ENCODE data around the gene CAMKMT.

The CAMKMT gene

GRCh38 chr2:44810892-44811530 is 449.3 kb downstream of the CAMKMT start:
- in situ Hi-C loops (cut with HindIII; ENCODE audit: low sequenced_read_pairs) = no loop called here

GRCh38 chr2:44813165-44813564 is 451.4 kb downstream of the CAMKMT start:
- in situ Hi-C loops (cut with HindIII; ENCODE audit: low sequenced_read_pairs) = no loop called here

GRCh38 chr2:44813658-44814057 is 451.9 kb downstream of the CAMKMT start:
- in situ Hi-C loops (cut with HindIII; ENCODE audit: low sequenced_read_pairs) = no loop called here

- in situ Hi-C loops (cut with HindIII; ENCODE audit: low sequenced_read_pairs) = no loop called here
Observed at GRCh38 chr2:44817256-44817655, 455.5 kb downstream of the CAMKMT start.

GRCh38 chr2:44817673-44818335 is 456.1 kb downstream of the CAMKMT start:
- in situ Hi-C loops (cut with HindIII; ENCODE audit: low sequenced_read_pairs) = no loop called here

- in situ Hi-C loops (cut with HindIII; ENCODE audit: low sequenced_read_pairs) = no loop called here
Observed at GRCh38 chr2:44819061-44819460, 457.3 kb downstream of the CAMKMT start.

GRCh38 chr2:44821500-44821899 is 459.8 kb downstream of the CAMKMT start:
- in situ Hi-C loops (cut with HindIII; ENCODE audit: low sequenced_read_pairs) = loop anchor here (5.0 kb wide), 2 partner anchors 49 to 61 kb away; no protein-coding TSS in a partner anchor

GRCh38 chr2:44822174-44822573 is 460.4 kb downstream of the CAMKMT start:
- in situ Hi-C loops (cut with HindIII; ENCODE audit: low sequenced_read_pairs) = loop anchor here (5.0 kb wide), 2 partner anchors 50 to 60 kb away; no protein-coding TSS in a partner anchor
